ENCODE measurements around the gene PPP1R3G. TPM values are rescaled to one million over a fixed set of nuclear protein-coding genes. Genes with fewer than 3 reads are reported as not detected.

The PPP1R3G gene
- total and polyA plus RNA-seq, 9 donors: 0.67 to 2.9 (median 0.92) TPM

DNA sequence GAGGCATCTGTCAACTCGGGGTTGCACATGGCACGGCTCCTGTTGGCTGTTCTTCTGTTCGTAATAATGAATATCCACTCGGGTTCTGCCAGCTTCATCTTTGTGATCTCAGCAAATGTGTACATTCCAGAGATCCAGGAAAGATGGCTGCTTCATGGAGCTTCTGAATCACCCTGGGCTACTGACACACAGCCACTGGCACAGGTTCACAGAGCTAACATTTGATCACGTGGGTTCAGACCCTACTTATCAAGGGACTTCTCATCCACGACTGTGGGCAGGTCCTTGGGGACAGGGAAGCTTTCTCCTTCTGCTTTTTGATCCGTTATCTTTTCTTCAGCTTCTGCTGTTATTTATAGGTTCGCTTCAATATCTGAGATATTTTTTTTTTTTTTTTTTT, 18.1 kb downstream of the PPP1R3G start:
- intact Hi-C loops (cut with DNase I): no loop called here
- TF ChIP-seq EP300 (IDR thresholded peaks at IDR 0.05) (no peak), CTCF (IDR thresholded peaks at IDR 0.05) (no peak), POLR2A (IDR thresholded peaks at IDR 0.05) (no peak)
- Histone ChIP-seq H3K27ac (no peak overlapping the region), H3K4me3 (no peak overlapping the region), H3K36me3 (no peaks in the 10 kb centered on the region), H3K27me3 (no peaks in the 10 kb centered on the region), H3K9me3 (no peaks in the 10 kb centered on the region), H3K4me1 (ENCODE audit: insufficient read depth) (no peaks in the 10 kb centered on the region)
- DNase-seq: no peak
- 84 to 88% (median 86%) methylated on average over 8 of the region's 8 CpGs for WGBS, 3 donors

- TF ChIP-seq POLR2A (IDR thresholded peaks at IDR 0.05) (no peak), EP300 (IDR thresholded peaks at IDR 0.05) (no peak), CTCF (IDR thresholded peaks at IDR 0.05) (no peak)
- H3K4me1 ChIP-seq (ENCODE audit: insufficient read depth): no peaks in the 10 kb centered on the region
- WGBS, 3 donors: 90 to 94% (median 93%) methylated on average over 6 of the region's 6 CpGs
- no peak overlapping the region for H3K27ac ChIP-seq
- H3K27me3 ChIP-seq: no peaks in the 10 kb centered on the region
- no peak for DNase-seq
- no peaks in the 10 kb centered on the region for H3K9me3 ChIP-seq
- no peak overlapping the region for H3K4me3 ChIP-seq
- intact Hi-C loops (cut with DNase I): no loop called here
- H3K36me3 ChIP-seq: no peaks in the 10 kb centered on the region
Measured at GRCh38 chr6:5104667-5105066, 19.5 kb downstream of the PPP1R3G start.

GRCh38 chr6:5105146-5105545, 20.0 kb downstream of the PPP1R3G start:
- DNase-seq: no peak
- no peaks in the 10 kb centered on the region for H3K4me1 ChIP-seq (ENCODE audit: insufficient read depth)
- intact Hi-C loops (cut with DNase I): no loop called here
- no peak overlapping the region for H3K4me3 ChIP-seq
- H3K9me3 ChIP-seq: no peaks in the 10 kb centered on the region
- H3K27me3 ChIP-seq: no peaks in the 10 kb centered on the region
- H3K27ac ChIP-seq: no peak overlapping the region
- WGBS, 3 donors: 92 to 96% (median 95%) methylated on average over 10 of the region's 10 CpGs
- TF ChIP-seq EP300 (IDR thresholded peaks at IDR 0.05): no peak
- no peak for TF ChIP-seq POLR2A (IDR thresholded peaks at IDR 0.05)
- no peaks in the 10 kb centered on the region for H3K36me3 ChIP-seq

DNA sequence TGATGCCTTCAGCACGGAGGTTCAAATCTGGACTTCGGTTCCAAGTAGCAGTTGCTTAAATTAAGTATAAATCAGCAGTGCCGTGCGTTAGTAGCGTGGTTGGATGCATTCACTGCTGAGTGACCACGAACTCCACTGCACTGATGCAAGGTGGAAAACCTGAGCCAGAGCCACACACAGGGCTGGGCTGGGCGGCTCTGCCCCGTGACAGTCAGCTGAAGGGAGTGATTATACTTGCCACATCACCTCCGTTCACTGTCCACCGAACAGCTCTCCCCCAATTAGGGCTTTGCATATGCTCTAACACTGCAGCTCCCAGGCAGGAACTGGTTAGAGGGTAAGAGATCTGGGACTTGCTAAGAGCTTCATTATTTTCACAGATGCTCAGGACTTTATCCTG, 22.2 kb downstream of the PPP1R3G start:
- H3K27me3 ChIP-seq: no peaks in the 10 kb centered on the region
- DNase-seq: no peak
- H3K9me3 ChIP-seq: no peaks in the 10 kb centered on the region
- H3K27ac ChIP-seq: no peak overlapping the region
- H3K4me3 ChIP-seq: no peak overlapping the region
- intact Hi-C loops (cut with DNase I): no loop called here
- TF ChIP-seq EP300 (IDR thresholded peaks at IDR 0.05) (no peak), CTCF (IDR thresholded peaks at IDR 0.05) (no peak), POLR2A (IDR thresholded peaks at IDR 0.05) (no peak)
- no peaks in the 10 kb centered on the region for H3K36me3 ChIP-seq
- H3K4me1 ChIP-seq (ENCODE audit: insufficient read depth): no peaks in the 10 kb centered on the region
- WGBS, 3 donors: 69 to 82% (median 78%) methylated on average over 10 of the region's 10 CpGs

DNA sequence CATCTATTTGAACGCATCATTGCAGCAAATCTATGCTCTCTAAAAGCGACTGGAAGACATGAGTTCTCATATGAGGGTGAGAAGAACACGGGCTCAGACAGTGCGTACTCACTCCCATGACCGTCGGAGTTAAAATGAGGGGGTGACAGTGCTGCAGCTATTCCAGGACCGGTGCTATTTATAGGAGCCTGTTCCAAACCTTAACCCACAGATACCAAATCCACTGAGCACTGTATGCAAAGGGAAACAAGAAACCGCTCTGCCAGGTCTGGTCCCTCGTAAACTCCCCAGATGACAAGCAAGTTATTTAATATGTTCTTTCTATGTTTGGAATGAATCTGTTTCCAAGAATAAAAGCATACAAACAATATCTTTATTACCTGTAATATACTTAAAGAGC, 22.9 kb downstream of the PPP1R3G start:
- no peak for DNase-seq
- intact Hi-C loops (cut with DNase I): no loop called here
- H3K4me3 ChIP-seq: no peak overlapping the region
- WGBS, 3 donors: 72 to 82% (median 76%) methylated on average over 9 of the region's 9 CpGs
- no peaks in the 10 kb centered on the region for H3K4me1 ChIP-seq (ENCODE audit: insufficient read depth)
- no peak overlapping the region for H3K27ac ChIP-seq
- no peaks in the 10 kb centered on the region for H3K36me3 ChIP-seq
- no peaks in the 10 kb centered on the region for H3K9me3 ChIP-seq
- TF ChIP-seq CTCF (IDR thresholded peaks at IDR 0.05): no peak
- TF ChIP-seq EP300 (IDR thresholded peaks at IDR 0.05): no peak
- TF ChIP-seq POLR2A (IDR thresholded peaks at IDR 0.05): no peak
- no peaks in the 10 kb centered on the region for H3K27me3 ChIP-seq

Measured in ovary (tissue), 9 donors.